ENCODE results near the gene ATXN2. TPM values are rescaled to one million over a fixed set of nuclear protein-coding genes. Genes with fewer than 3 reads are reported as not detected.

Gene ATXN2
- total and polyA plus RNA-seq, 3 donors from 2014 or later = 61.4 to 165 (median 145) TPM

DNA sequence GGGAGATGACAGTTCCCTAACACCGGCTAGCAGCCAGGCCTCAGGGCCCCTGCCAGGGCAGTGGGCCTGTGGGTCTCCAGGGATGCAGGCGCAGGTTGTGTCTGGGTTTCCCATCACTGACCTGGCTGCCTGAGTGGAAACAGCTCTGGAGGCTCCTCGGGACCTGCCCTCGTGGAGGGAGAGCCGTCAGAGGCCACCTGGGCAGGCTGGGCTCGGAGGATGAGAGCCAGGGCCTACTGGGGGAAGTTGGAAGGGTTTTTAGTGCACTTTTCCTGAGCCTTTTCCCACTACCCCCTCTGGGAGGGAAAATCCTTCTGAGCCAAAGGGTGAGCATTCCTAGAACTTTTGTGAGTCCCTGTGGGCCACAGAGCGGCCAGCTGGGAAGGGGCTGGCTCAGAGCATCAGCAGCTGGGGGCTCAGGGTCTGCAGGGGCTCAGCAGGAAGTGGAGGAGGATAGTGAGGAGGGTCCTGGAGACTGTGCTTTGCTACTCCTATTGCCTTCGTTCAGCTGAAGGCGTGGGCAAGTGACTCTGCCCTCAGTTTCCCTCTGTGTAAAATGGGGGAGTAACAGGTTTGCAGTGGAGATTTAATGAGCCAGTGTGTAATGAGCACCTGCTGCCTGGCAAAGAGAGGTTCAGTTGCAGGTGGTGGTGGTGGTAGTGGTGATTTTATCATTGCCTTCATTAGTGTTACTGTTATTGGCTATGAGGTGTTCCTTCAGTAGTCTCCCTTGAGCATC, 191.6 kb downstream of the ATXN2 start:
- DNase-seq = no peak
- H3K27me3 ChIP-seq = no peaks in the 10 kb centered on the region
- WGBS, 2 donors = 55 to 70% methylated on average over 3 to 9 of the region's 9 CpGs
- TF ChIP-seq, protein P1, sequence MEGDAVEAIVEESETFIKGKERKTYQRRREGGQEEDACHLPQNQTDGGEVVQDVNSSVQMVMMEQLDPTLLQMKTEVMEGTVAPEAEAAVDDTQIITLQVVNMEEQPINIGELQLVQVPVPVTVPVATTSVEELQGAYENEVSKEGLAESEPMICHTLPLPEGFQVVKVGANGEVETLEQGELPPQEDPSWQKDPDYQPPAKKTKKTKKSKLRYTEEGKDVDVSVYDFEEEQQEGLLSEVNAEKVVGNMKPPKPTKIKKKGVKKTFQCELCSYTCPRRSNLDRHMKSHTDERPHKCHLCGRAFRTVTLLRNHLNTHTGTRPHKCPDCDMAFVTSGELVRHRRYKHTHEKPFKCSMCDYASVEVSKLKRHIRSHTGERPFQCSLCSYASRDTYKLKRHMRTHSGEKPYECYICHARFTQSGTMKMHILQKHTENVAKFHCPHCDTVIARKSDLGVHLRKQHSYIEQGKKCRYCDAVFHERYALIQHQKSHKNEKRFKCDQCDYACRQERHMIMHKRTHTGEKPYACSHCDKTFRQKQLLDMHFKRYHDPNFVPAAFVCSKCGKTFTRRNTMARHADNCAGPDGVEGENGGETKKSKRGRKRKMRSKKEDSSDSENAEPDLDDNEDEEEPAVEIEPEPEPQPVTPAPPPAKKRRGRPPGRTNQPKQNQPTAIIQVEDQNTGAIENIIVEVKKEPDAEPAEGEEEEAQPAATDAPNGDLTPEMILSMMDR (IDR thresholded peaks at IDR 0.05) = no peak
- TF ChIP-seq POLR2A (IDR thresholded peaks at IDR 0.05) = no peak
- no peaks in the 10 kb centered on the region for H3K9me3 ChIP-seq
- no peaks in the 10 kb centered on the region for H3K36me3 ChIP-seq (ENCODE audit: low read depth, missing control alignments)
- peak overlapping the region in 1 of 2 donors; percentile 77 for H3K4me3 ChIP-seq
- H3K27ac ChIP-seq = peak overlapping the region; percentile 33 to 89
- H3K4me1 ChIP-seq = peaks cover 46% of the 10 kb centered on the region
- intact Hi-C loops (cut with DNase I; ENCODE audit: low total_unique reads) = loop anchor here (10.0 kb wide), 1 partner anchor 277 kb away; the partner anchor contains the start of genes ACAD10 and BRAP

DNA sequence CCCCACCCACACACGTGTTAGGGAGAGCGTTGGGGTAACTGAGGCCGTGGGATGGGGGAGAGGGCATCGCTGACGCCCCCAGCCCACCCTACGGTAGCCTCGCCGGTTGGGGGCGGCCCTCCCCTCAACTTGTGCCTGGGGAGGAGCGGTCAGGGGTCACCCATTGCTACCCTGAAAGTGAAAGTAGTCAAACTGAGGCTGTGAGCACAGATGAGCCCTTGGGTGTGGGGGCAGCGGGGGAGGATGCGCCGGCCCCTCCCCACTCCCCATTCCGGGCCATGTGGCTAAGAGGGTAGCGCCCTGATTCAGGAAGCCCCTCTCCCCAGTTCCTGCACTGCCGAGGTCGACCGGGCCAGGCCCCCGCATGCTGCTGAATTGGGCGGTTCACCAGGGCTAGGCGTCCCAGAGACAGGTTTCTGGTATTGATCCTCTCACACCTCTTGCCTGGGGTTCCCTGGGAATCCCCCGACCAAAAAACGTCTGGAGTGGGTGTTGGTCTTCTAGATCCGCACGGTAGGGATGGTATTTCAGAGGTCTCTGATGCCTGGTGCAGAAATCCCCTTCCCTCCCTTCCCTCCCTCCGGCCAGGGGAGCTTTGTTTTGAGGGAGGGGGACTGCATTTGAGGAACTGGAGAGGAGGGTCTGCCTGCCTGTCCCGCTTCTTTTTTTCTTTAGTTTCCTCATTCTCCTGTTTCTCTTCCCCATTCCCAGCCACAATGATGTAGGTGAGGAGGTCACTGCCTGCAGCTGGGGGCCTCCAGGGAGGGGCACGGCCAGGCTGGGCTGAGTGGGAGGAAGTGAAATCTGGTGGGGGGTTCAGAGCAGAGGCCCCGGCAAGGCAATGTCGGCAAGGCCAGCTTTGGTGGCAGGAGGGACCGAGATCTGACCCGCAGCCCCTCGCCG, 192.4 kb downstream of the ATXN2 start:
- H3K4me1 ChIP-seq = peaks cover 40% of the 10 kb centered on the region
- intact Hi-C loops (cut with DNase I; ENCODE audit: low total_unique reads) = loop anchor here (10.0 kb wide), 1 partner anchor 278 kb away; the partner anchor contains the start of genes ACAD10 and BRAP
- no peak for TF ChIP-seq POLR2A (IDR thresholded peaks at IDR 0.05)
- TF ChIP-seq, protein P1 (IDR thresholded peaks at IDR 0.05) = no peak

DNA sequence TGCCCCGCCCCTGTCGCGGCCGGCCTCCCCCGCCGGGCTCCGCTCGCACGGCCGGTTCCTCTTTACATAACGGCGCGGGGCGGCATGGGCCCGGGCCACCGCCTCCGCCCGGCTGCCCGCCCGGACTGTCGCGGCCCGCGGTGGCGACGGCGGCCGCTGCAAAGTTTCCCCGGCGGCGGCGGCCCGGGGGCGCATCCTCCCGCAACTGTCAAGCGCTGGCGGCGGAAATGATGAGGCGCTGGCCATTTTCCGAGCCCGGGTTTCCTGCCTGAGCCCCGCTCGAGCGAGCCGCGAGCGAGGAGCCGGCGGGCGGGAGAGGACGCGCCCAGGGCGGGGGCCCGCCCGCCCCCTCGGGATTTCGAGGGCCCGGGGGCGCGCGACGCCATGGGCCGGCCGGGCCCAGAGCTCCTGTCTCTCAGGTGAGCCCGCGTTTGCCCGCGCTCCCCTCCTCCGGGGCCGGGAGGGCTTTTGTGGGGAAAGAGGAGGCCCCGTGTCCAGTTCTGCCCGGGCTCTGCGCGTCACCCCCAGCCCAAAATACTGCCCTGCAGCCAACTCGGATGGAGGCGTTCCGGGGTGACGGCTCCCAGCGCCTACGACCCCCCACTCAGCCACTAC, 193.1 kb downstream of the ATXN2 start, which contains the start of gene SH2B3:
Gene SH2B3 (plus strand): TSS at position 65 of the 615 bp plus-strand sequence. CDS start 12,223 bp downstream, outside the sequence.
- intact Hi-C loops (cut with DNase I; ENCODE audit: low total_unique reads) = loop anchor here (10.0 kb wide), 1 partner anchor 279 kb away; the partner anchor contains the start of genes ACAD10 and BRAP
- peaks cover 36% of the 10 kb centered on the region for H3K4me1 ChIP-seq
- H3K27me3 ChIP-seq = no peaks in the 10 kb centered on the region
- peak within 1 kb of the TSS; percentile 77 to 90 for H3K4me3 ChIP-seq
- H3K36me3 ChIP-seq (ENCODE audit: low read depth, missing control alignments) = no peaks in the 10 kb centered on the region
- H3K27ac ChIP-seq = peak within 1 kb of the TSS; percentile 21 to 89
- WGBS, 2 donors = 0 to 1% methylated on average over 11 to 41 of the region's 80 CpGs
- no peak for DNase-seq
- H3K9me3 ChIP-seq = no peaks in the 10 kb centered on the region
- TF ChIP-seq, protein P1 (IDR thresholded peaks at IDR 0.05) = no peak
- no peak for TF ChIP-seq POLR2A (IDR thresholded peaks at IDR 0.05)

More for the DNA sequence above, 192.4 kb downstream of the ATXN2 start:
- no peaks in the 10 kb centered on the region for H3K27me3 ChIP-seq
- H3K4me3 ChIP-seq = peak overlapping the region; percentile 77 to 90
- 12 to 14% methylated on average over 23 to 34 of the region's 34 CpGs for WGBS, 2 donors
- H3K36me3 ChIP-seq (ENCODE audit: low read depth, missing control alignments) = no peaks in the 10 kb centered on the region
- H3K9me3 ChIP-seq = no peaks in the 10 kb centered on the region
- no peak for DNase-seq
- H3K27ac ChIP-seq = peak overlapping the region; percentile 33 to 89

DNA sequence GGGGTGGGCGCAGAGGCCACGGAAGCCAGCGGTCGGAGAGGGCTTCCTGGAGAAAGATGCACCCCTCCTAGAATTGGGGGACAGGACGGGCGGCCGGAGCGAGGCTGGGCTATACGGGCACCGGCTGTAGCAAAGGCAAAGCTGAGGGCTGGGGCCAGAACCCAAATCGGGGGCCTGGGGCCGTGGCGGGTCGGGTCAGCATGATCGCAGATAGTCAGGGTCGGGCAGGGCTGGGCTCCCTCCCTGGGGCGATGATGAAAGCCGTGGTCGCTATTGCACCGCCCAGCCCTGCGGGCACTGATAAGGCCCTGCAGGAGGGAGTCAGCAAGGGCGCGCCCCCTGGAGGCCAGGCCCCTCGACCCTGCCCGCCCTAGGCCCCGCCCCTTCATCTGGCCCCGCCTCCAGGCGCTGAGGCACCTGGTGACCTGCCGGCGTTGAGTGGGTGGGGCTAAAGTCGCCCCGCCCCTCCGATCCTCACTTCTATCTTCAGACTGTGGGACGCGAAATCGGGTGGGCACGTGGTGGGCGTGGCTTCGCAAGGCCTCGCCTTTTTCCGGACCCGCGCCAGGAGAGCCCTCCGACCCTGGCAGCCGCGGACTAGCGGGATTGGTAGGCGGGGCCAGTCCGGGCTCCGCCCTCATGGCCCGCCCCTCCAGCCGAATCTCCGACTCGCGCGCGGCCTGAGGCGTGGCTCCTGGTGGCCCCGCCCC, 193.8 kb downstream of the ATXN2 start:
- 1 to 9% methylated on average over 12 to 47 of the region's 59 CpGs for WGBS, 2 donors
- Histone ChIP-seq H3K4me1 (peaks cover 29% of the 10 kb centered on the region), H3K36me3 (ENCODE audit: low read depth, missing control alignments) (no peaks in the 10 kb centered on the region), H3K4me3 (peak overlapping the region; percentile 77 to 90), H3K27me3 (no peaks in the 10 kb centered on the region), H3K9me3 (no peaks in the 10 kb centered on the region), H3K27ac (peak overlapping the region; percentile 6 to 89)
- peak; percentile 98 for DNase-seq
- intact Hi-C loops (cut with DNase I; ENCODE audit: low total_unique reads) = loop anchor here (10.0 kb wide), 1 partner anchor 279 kb away; the partner anchor contains the start of genes ACAD10 and BRAP
- TF ChIP-seq, protein P1 (IDR thresholded peaks at IDR 0.05) = peak; percentile 50 to 59 (median 53)
- TF ChIP-seq POLR2A (IDR thresholded peaks at IDR 0.05) = no peak
